DOHH2 (cell line): ENCODE data around the gene HDHD5.
A peak's percentile ranks its signal among the peaks of the same experiment; 100 is the strongest.

Experiments
- H3F3A ChIP-seq: fragments of 200-600 bp; sonication (generic), shearing (Covaris generic); 2 replicates; pipeline ENCODE4 v1.6.0; 2016; ENCODE audit warnings: antibody characterized with exemption, mild to moderate bottlenecking; ENCODE audit not compliant: control insufficient read depth, insufficient read depth
- H3K27ac ChIP-seq: fragments of 200-600 bp; sonication (generic); 2 replicates; pipeline ENCODE4 v1.5.1; 2014; ENCODE audit warnings: low read depth, mild to moderate bottlenecking, low read length, moderate library complexity
- H3K27me3 ChIP-seq: fragments of 200-600 bp; sonication (generic); 2 replicates; pipeline ENCODE4 v1.6.1; 2014; ENCODE audit warnings: mild to moderate bottlenecking, low read length, mixed read lengths; ENCODE audit not compliant: control insufficient read depth
- H3K36me3 ChIP-seq: fragments of 200-600 bp; sonication (generic); 2 replicates; pipeline ENCODE4 v1.6.1; 2014; ENCODE audit warnings: mild to moderate bottlenecking, low read length, moderate library complexity, mixed read lengths; ENCODE audit not compliant: control insufficient read depth
- H3K4me1 ChIP-seq: fragments of 200-600 bp; sonication (generic); 2 replicates; pipeline ENCODE4 v1.6.1; 2014; ENCODE audit warnings: mild to moderate bottlenecking, low read length, mixed read lengths; ENCODE audit not compliant: control insufficient read depth
- H3K4me2 ChIP-seq: fragments of 200-600 bp; sonication (generic); 2 replicates; pipeline ENCODE4 v1.6.0; 2014; ENCODE audit warnings: mild to moderate bottlenecking, low read length, moderate library complexity
- H3K4me3 ChIP-seq: fragments of 200-600 bp; sonication (generic); 2 replicates; pipeline ENCODE4 v1.5.1; 2014; ENCODE audit warnings: mild to moderate bottlenecking, low read length, mixed read lengths
- H3K79me2 ChIP-seq: fragments of 200-600 bp; sonication (generic); 2 replicates; pipeline ENCODE4 v1.6.1; 2014; ENCODE audit warnings: mild to moderate bottlenecking, low read length, mixed read lengths; ENCODE audit not compliant: control insufficient read depth
- H3K9me2 ChIP-seq: fragments of 200-600 bp; sonication (generic); replicated peaks from 2 replicates; pipeline ENCODE4 v1.6.1; 2014; ENCODE audit warnings: mild to moderate bottlenecking, low read length, mixed read lengths; ENCODE audit not compliant: control insufficient read depth
- H3K9me3 ChIP-seq: fragments of 200-600 bp; sonication (generic); 2 replicates; pipeline ENCODE4 v1.6.1; 2014; ENCODE audit warnings: antibody characterized with exemption, low read length, mixed read lengths; ENCODE audit not compliant: control insufficient read depth, insufficient read depth
- H4K20me1 ChIP-seq: fragments of 200-600 bp; sonication (generic); 2 replicates; pipeline ENCODE4 v1.6.0; 2014; ENCODE audit warnings: low read depth, mild to moderate bottlenecking, antibody characterized with exemption, low read length, moderate library complexity; ENCODE audit not compliant: control insufficient read depth, insufficient read depth
- EZH2phosphoT487 ChIP-seq: fragments of 200-600 bp; sonication (generic); IDR thresholded peaks from 2 replicates; pipeline ENCODE4 v1.6.1; 2017; ENCODE audit warnings: borderline replicate concordance, mild to moderate bottlenecking, antibody characterized with exemption, low read length, moderate library complexity, mixed read lengths
- TF ChIP-seq, protein P1 (sequence below): fragments of 200-600 bp; sonication (generic); IDR thresholded peaks from one replicate; pipeline ENCODE4 v1.5.1; 2014; ENCODE audit warnings: antibody characterized with exemption, mild to moderate bottlenecking, low read depth, low read length; ENCODE audit not compliant: poor library complexity, severe bottlenecking

Gene HDHD5

DNA sequence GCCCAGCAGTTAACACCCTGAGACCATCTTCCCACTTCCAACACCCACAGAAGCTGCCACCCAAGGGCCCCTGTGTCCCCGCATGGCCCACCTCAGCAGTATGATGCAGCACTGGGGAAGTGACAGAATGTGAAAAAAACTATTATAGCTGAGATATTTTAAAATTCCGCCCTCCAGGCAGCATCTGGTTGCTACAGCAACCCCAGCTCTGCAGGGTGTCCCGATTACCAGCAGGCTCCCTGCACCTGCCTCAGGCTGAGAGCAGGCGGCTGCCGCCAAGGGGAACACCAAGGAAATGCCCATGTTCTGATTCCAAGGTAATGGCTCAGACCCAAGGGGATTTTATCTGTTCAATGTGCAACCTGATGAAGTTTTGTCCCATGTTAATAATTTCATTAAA, 27.4 kb downstream of the HDHD5 start:
- Histone ChIP-seq H3K4me2 (peak overlapping the region; percentile 79), H3K27ac (peak overlapping the region; percentile 56), H3K4me1 (peaks cover 36% of the 10 kb centered on the region), H3K79me2 (no peaks in the 10 kb centered on the region), H3K9me3 (no peaks in the 10 kb centered on the region), H3K36me3 (no peaks in the 10 kb centered on the region; the same call in 1 of the 2 replicates), H4K20me1 (no peaks in the 10 kb centered on the region), H3K4me3 (peak overlapping the region; percentile 60), H3K27me3 (no peaks in the 10 kb centered on the region), H3F3A (no peaks in the 10 kb centered on the region), H3K9me2 (no peaks in the 10 kb centered on the region)
- TF ChIP-seq, protein P1, sequence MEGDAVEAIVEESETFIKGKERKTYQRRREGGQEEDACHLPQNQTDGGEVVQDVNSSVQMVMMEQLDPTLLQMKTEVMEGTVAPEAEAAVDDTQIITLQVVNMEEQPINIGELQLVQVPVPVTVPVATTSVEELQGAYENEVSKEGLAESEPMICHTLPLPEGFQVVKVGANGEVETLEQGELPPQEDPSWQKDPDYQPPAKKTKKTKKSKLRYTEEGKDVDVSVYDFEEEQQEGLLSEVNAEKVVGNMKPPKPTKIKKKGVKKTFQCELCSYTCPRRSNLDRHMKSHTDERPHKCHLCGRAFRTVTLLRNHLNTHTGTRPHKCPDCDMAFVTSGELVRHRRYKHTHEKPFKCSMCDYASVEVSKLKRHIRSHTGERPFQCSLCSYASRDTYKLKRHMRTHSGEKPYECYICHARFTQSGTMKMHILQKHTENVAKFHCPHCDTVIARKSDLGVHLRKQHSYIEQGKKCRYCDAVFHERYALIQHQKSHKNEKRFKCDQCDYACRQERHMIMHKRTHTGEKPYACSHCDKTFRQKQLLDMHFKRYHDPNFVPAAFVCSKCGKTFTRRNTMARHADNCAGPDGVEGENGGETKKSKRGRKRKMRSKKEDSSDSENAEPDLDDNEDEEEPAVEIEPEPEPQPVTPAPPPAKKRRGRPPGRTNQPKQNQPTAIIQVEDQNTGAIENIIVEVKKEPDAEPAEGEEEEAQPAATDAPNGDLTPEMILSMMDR: no peak
- no peak for TF ChIP-seq EZH2phosphoT487

GRCh38 chr22:17130199-17130598, 28.9 kb downstream of the HDHD5 start:
- Histone ChIP-seq H3F3A (no peaks in the 10 kb centered on the region), H3K4me1 (peaks cover 36% of the 10 kb centered on the region), H3K36me3 (no peaks in the 10 kb centered on the region; the same call in 1 of the 2 replicates), H3K9me2 (no peaks in the 10 kb centered on the region), H3K4me2 (no peak overlapping the region), H3K4me3 (no peak overlapping the region), H3K27ac (no peak overlapping the region), H3K27me3 (no peaks in the 10 kb centered on the region), H3K9me3 (no peaks in the 10 kb centered on the region), H4K20me1 (no peaks in the 10 kb centered on the region), H3K79me2 (no peaks in the 10 kb centered on the region)
- TF ChIP-seq EZH2phosphoT487: no peak
- TF ChIP-seq, protein P1: no peak

GRCh38 chr22:17121233-17122195, 37.6 kb downstream of the HDHD5 start, which contains the start of gene TMEM121B:
Gene TMEM121B (minus strand): TSS chr22:17121360. CDS start chr22:17121127, 233 bp downstream.
- no peak for TF ChIP-seq EZH2phosphoT487
- TF ChIP-seq, protein P1: no peak
- Histone ChIP-seq H3K4me3 (peak within 1 kb of the TSS; percentile 69), H4K20me1 (no peaks in the 10 kb centered on the region), H3K27ac (no peak within 1 kb of the TSS), H3K4me1 (peaks cover 33% of the 10 kb centered on the region), H3K9me2 (no peaks in the 10 kb centered on the region), H3K4me2 (peak within 1 kb of the TSS; percentile 80), H3F3A (peaks cover 13% of the 10 kb centered on the region), H3K79me2 (no peaks in the 10 kb centered on the region), H3K36me3 (no peaks in the 10 kb centered on the region), H3K9me3 (no peaks in the 10 kb centered on the region), H3K27me3 (no peaks in the 10 kb centered on the region)
